Activated CD8-positive, alpha-beta memory T cell treated with anti-CD3 and anti-CD28 coated beads, Interleukin-2, amount 10 ng/mL, durations not matched to agents 7 days and 5 days (primary cell): ENCODE data around the gene DPEP1. TPM values are rescaled to one million over a fixed set of nuclear protein-coding genes. Genes with fewer than 3 reads are reported as not detected.

Source experiments
- ATAC-seq: fragments of 150-1000 bp; cut with Tn5 transposase; one replicate; pipeline ENCODE4 v1.10.0; 2021; ENCODE audit warnings: moderate library complexity
- CTCF ChIA-PET: fragments of 350-600 bp; sonication (Branson Sonifier 250); formaldehyde crosslinking; loops from one replicate; lab custom pipeline; 2021; ENCODE audit warnings: antibody characterized with exemption; lab: Charles Lee
- DNase-seq: peaks from one replicate; pipeline ENCODE4 v3.0.0-alpha.2; 2020
- H3K27ac Mint-ChIP-seq: one replicate; pipeline ENCODE4 v1.8.0; 2021; ENCODE audit warnings: mild to moderate bottlenecking, mixed read lengths
- H3K27me3 Mint-ChIP-seq: one replicate; pipeline ENCODE4 v1.8.0; 2021; ENCODE audit warnings: mixed read lengths
- H3K36me3 Mint-ChIP-seq: one replicate; pipeline ENCODE4 v1.8.0; 2021; ENCODE audit warnings: mild to moderate bottlenecking, mixed read lengths
- H3K4me1 Mint-ChIP-seq: one replicate; pipeline ENCODE4 v1.8.0; 2021; ENCODE audit warnings: mixed read lengths
- H3K4me3 Mint-ChIP-seq: one replicate; pipeline ENCODE4 v1.8.0; 2021; ENCODE audit warnings: mild to moderate bottlenecking, moderate library complexity, mixed read lengths
- H3K9me3 Mint-ChIP-seq: one replicate; pipeline ENCODE4 v1.8.0; 2022; ENCODE audit warnings: low read depth, mixed read lengths
- total RNA-seq, 2 experiments: library from RNA; stranded (reverse); gene quantifications; one replicate each; pipeline ENCODE4 v1.2.3, GENCODE V29; 2021

DPEP1 gene
- total RNA-seq, 2 experiments from 2014 or later: not detected

- Mint-ChIP-seq H3K27me3 (no peaks in the 10 kb centered on the region), H3K4me1 (peaks cover 7% of the 10 kb centered on the region), H3K9me3 (no peaks in the 10 kb centered on the region), H3K4me3 (no peak overlapping the region), H3K36me3 (peaks cover 14% of the 10 kb centered on the region), H3K27ac (no peak overlapping the region)
- CTCF ChIA-PET: interaction anchor here (1.1 to 1.7 kb wide), 2 partner anchors 9 to 41 kb away, joined by 3 to 5 read pairs; no protein-coding TSS in a partner anchor
- no peak for DNase-seq
- ATAC-seq: no peak
Observed at GRCh38 chr16:89642574-89642973, 29.1 kb downstream of the DPEP1 start.

GRCh38 chr16:89643769-89644300 lies 30.4 kb downstream of the DPEP1 start:
- Mint-ChIP-seq H3K27ac (no peak overlapping the region), H3K4me1 (peaks cover 7% of the 10 kb centered on the region), H3K9me3 (no peaks in the 10 kb centered on the region), H3K27me3 (no peaks in the 10 kb centered on the region), H3K4me3 (no peak overlapping the region), H3K36me3 (peaks cover 19% of the 10 kb centered on the region)
- no peak for DNase-seq
- CTCF ChIA-PET: no interaction called here
- ATAC-seq: no peak

DNA sequence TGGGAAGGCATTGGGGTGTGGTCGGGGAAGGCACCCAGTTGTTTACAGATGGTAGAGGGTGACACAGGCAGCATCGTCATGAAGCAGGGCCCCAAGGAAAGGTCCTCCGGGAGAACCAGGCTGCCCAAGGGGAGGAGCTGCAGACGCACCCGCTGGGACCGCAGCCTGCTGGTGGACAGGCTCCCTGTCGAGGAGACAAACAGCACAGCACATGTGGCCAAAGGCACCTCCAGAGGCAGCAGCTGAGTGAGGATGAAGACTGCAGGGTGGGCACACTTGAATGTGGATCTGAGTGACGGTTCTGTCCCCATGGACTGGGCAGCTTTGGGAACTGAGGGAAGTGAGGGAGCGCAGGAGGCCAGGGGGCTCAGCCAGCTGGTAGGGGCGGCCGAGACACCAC lies 31.7 kb downstream of the DPEP1 start:
- H3K27me3 Mint-ChIP-seq: no peaks in the 10 kb centered on the region
- no peak overlapping the region for H3K4me3 Mint-ChIP-seq
- peaks cover 26% of the 10 kb centered on the region for H3K36me3 Mint-ChIP-seq
- ATAC-seq (no peak), DNase-seq (no peak)
- H3K27ac Mint-ChIP-seq: no peak overlapping the region
- CTCF ChIA-PET: no interaction called here
- peaks cover 7% of the 10 kb centered on the region for H3K4me1 Mint-ChIP-seq
- no peaks in the 10 kb centered on the region for H3K9me3 Mint-ChIP-seq

DNA sequence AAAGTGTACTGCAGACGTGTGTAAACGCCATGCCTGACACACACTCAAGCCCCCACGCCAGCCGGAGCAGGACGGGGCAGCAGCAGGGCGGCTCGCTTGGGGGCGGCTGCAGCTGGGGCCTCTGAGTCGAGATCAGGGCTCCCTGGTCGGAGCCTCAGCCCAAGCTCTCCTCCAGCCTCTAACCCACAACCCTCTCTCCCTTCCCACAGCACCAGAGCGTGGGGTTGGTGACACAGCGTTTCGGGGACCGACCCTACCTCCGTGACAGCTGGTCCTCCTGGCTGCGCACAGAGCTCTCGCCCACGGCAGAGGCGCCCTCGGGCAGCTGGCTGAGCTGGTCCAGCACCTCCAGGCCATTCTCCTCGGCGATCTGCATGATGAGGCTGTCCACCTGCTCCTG lies 32.8 kb downstream of the DPEP1 start:
- ATAC-seq (no peak), DNase-seq (no peak)
- H3K27ac Mint-ChIP-seq: no peak overlapping the region
- CTCF ChIA-PET: interaction anchor here (1.0 kb wide), 1 partner anchor 13 kb away, joined by 3 read pairs; no protein-coding TSS in a partner anchor
- no peaks in the 10 kb centered on the region for H3K9me3 Mint-ChIP-seq
- no peaks in the 10 kb centered on the region for H3K27me3 Mint-ChIP-seq
- H3K4me3 Mint-ChIP-seq: no peak overlapping the region
- no peaks in the 10 kb centered on the region for H3K4me1 Mint-ChIP-seq
- peaks cover 28% of the 10 kb centered on the region for H3K36me3 Mint-ChIP-seq

DNA sequence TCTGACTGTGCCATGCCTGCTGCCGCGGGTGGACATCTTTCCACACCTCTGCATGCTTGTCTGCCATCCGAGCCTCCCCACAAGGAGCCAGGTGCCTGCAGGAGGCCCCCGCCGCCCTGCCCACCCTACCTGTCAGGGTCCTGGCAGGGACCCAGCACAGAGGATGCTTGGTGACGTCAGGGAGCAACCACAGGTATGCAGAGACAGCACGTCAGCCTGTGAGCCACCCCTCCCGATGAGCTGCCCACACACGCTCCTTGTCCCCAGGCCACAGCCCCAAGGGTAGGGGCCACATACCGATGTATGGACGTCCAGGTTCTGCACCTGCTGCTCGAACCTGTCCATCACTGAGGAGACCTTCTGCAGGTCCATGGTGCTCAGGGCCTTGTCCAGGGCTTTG lies 33.5 kb downstream of the DPEP1 start:
- CTCF ChIA-PET: interaction anchor here (1.0 kb wide), 1 partner anchor 14 kb away, joined by 3 read pairs; no protein-coding TSS in a partner anchor
- Mint-ChIP-seq H3K4me3 (no peak overlapping the region), H3K9me3 (no peaks in the 10 kb centered on the region), H3K4me1 (no peaks in the 10 kb centered on the region), H3K27ac (no peak overlapping the region), H3K27me3 (no peaks in the 10 kb centered on the region), H3K36me3 (peaks cover 28% of the 10 kb centered on the region)
- ATAC-seq: no peak
- DNase-seq: no peak

- ATAC-seq: no peak
- Mint-ChIP-seq H3K4me3 (no peak overlapping the region), H3K9me3 (no peaks in the 10 kb centered on the region), H3K4me1 (peaks cover 15% of the 10 kb centered on the region), H3K36me3 (peaks cover 20% of the 10 kb centered on the region), H3K27me3 (no peaks in the 10 kb centered on the region), H3K27ac (no peak overlapping the region)
- CTCF ChIA-PET: no interaction called here
- DNase-seq: no peak
Observed at GRCh38 chr16:89651584-89651983, 38.1 kb downstream of the DPEP1 start.

- H3K4me3 Mint-ChIP-seq: no peak overlapping the region
- CTCF ChIA-PET: interaction anchor here (0.9 to 1.5 kb wide), 3 partner anchors 12 to 413 kb away, joined by 3 to 4 read pairs (median 3); no protein-coding TSS in a partner anchor
- no peak for DNase-seq
- H3K36me3 Mint-ChIP-seq: peaks cover 12% of the 10 kb centered on the region
- no peak overlapping the region for H3K27ac Mint-ChIP-seq
- H3K9me3 Mint-ChIP-seq: no peaks in the 10 kb centered on the region
- no peak for ATAC-seq
- no peaks in the 10 kb centered on the region for H3K27me3 Mint-ChIP-seq
- H3K4me1 Mint-ChIP-seq: peaks cover 21% of the 10 kb centered on the region
Observed at GRCh38 chr16:89653656-89654295, 40.3 kb downstream of the DPEP1 start.

GRCh38 chr16:89655062-89655643 lies 41.7 kb downstream of the DPEP1 start:
- H3K4me3 Mint-ChIP-seq: no peak overlapping the region
- no peak for DNase-seq
- CTCF ChIA-PET: interaction anchor here (0.6 kb wide), 1 partner anchor 141 kb away, joined by 3 read pairs; no protein-coding TSS in a partner anchor
- H3K27me3 Mint-ChIP-seq: no peaks in the 10 kb centered on the region
- H3K4me1 Mint-ChIP-seq: peaks cover 30% of the 10 kb centered on the region
- ATAC-seq: no peak
- H3K27ac Mint-ChIP-seq: peak overlapping the region; percentile 63
- H3K9me3 Mint-ChIP-seq: no peaks in the 10 kb centered on the region
- peaks cover 9% of the 10 kb centered on the region for H3K36me3 Mint-ChIP-seq

GRCh38 chr16:89656435-89657121 lies 43.1 kb downstream of the DPEP1 start:
- Mint-ChIP-seq H3K4me1 (peaks cover 35% of the 10 kb centered on the region), H3K9me3 (no peaks in the 10 kb centered on the region), H3K27ac (peak overlapping the region; percentile 80), H3K4me3 (peak overlapping the region; percentile 87), H3K36me3 (peaks cover 21% of the 10 kb centered on the region), H3K27me3 (no peaks in the 10 kb centered on the region)
- CTCF ChIA-PET: interaction anchor here (0.8 to 1.2 kb wide), 3 partner anchors 15 to 293 kb away, joined by 3 to 4 read pairs (median 3); no protein-coding TSS in a partner anchor
- no peak for DNase-seq
- no peak for ATAC-seq

GRCh38 chr16:89657442-89658220 lies 44.2 kb downstream of the DPEP1 start, which contains the start of the genes CHMP1A and SPATA33:
Gene CHMP1A (minus strand): TSS chr16:89657708. CDS start chr16:89657588, 120 bp downstream.
Gene SPATA33 (plus strand): TSS chr16:89657836. CDS start chr16:89657912, 76 bp downstream.
- peak; percentile 95 for ATAC-seq
- Mint-ChIP-seq H3K27ac (peak within 1 kb of the TSS; percentile 80), H3K4me1 (peaks cover 35% of the 10 kb centered on the region), H3K27me3 (no peaks in the 10 kb centered on the region), H3K4me3 (peak within 1 kb of the TSS; percentile 87), H3K36me3 (peaks cover 29% of the 10 kb centered on the region), H3K9me3 (no peaks in the 10 kb centered on the region)
- CTCF ChIA-PET: interaction anchor here (0.8 to 1.7 kb wide), 4 partner anchors 8 to 292 kb away, joined by 3 to 5 read pairs (median 4); no protein-coding TSS in a partner anchor
- DNase-seq: peak; percentile 93

DNA sequence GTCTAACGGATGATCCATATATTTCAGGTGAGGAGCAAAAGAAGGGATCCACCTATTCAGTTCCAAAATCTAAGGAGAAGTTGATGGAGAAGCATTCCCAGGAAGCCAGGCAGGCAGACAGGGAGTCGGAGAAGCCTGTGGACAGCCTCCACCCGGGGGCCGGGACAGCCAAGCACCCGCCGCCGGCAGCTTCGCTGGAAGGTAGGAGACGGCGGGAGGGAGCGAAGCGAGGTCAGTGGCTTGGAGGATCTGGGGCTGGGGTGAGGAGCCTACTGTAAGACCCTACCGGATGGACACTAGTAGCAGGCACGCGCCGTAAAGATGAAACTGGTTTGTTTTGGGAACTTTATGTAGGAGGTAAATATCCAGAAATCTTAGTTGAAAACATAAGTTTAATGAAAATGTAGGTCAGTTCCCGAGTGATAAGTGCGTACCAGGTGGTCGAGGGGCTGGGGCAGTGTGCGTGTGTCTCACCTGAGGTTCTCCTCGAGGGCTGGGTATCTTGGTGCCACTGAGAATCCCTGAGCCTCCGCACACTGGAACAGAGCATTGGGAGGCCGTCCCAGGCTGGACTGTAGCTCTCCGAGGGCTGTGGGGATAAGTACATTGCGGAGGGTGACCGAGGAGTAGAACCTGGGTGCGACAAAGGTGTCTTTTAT lies 44.9 kb downstream of the DPEP1 start:
- no peaks in the 10 kb centered on the region for H3K27me3 Mint-ChIP-seq
- peaks cover 35% of the 10 kb centered on the region for H3K4me1 Mint-ChIP-seq
- peak overlapping the region; percentile 87 for H3K4me3 Mint-ChIP-seq
- ATAC-seq (peak; percentile 28), DNase-seq (no peak)
- H3K9me3 Mint-ChIP-seq: no peaks in the 10 kb centered on the region
- CTCF ChIA-PET: interaction anchor here (1.1 to 1.7 kb wide), 4 partner anchors 9 to 56 kb away, joined by 3 to 5 read pairs (median 4); no protein-coding TSS in a partner anchor
- peaks cover 35% of the 10 kb centered on the region for H3K36me3 Mint-ChIP-seq
- H3K27ac Mint-ChIP-seq: peak overlapping the region; percentile 77

GRCh38 chr16:89660146-89660545 lies 46.7 kb downstream of the DPEP1 start:
- CTCF ChIA-PET: interaction anchor here (0.8 to 1.5 kb wide), 2 partner anchors 39 to 41 kb away, joined by 3 read pairs; partner anchors contain the start of gene SPATA2L
- DNase-seq (no peak), ATAC-seq (no peak)
- Mint-ChIP-seq H3K4me1 (peaks cover 31% of the 10 kb centered on the region), H3K36me3 (peaks cover 45% of the 10 kb centered on the region), H3K27me3 (no peaks in the 10 kb centered on the region), H3K4me3 (no peak overlapping the region), H3K27ac (no peak overlapping the region), H3K9me3 (no peaks in the 10 kb centered on the region)
